Superior temporal gyrus (tissue), 1 donor: Measurements from ENCODE around the gene ARNT2.

Experiments
- DNase-seq: peaks from one replicate; pipeline ENCODE4 v3.0.0-alpha.2; 2016; ENCODE audit errors: extremely low spot score

Gene ARNT2

GRCh38 chr15:80514071-80514780 is 110.0 kb downstream of the ARNT2 start:
- DNase-seq, result no peak

- DNase-seq, result no peak
Measured at GRCh38 chr15:80517290-80517689, 113.1 kb downstream of the ARNT2 start.

DNA sequence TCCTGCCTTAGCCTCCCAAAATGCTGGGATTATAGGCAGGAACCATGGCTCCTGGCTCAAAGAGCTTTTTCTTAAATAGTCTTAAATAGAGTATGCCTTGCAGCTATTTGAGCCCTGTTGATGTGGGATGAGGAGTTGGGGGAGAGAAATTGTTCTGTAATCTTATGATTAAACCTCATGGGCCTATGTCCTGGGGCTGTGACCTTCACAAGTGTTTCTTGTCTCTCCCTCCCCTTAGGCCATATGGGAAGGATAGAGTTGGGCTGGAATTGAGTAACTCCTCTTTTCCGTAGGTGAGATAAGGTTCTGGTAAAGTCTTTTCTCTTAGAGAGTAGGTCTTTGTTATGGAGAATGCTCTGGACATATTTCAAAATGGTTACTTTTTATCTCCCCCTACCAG is 114.3 kb downstream of the ARNT2 start:
- no peak for DNase-seq

GRCh38 chr15:80523746-80524145 is 119.6 kb downstream of the ARNT2 start:
- DNase-seq, result no peak

DNA sequence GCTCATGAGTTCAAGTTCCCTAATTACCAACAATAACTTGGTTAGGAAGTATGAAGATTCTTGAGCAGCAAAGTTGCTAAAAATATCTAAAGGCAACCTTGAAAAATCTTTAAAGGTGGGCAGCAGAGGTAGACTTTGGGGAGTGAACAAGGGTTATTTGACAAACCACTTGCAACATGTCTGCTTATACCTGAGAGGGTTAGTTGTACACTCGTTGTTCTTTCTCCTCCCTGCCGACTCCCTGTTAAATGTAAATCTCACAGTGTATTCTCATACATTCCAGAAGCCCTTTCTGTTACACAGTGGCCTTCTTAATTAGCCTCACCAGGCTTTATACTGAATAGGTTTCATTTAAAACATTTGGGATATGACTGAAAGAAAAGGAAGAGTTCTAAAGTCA is 121.7 kb downstream of the ARNT2 start:
- no peak for DNase-seq

- no peak for DNase-seq
Measured at GRCh38 chr15:80526556-80527340, 122.6 kb downstream of the ARNT2 start.

GRCh38 chr15:80527406-80527805 is 123.2 kb downstream of the ARNT2 start:
- no peak for DNase-seq

DNA sequence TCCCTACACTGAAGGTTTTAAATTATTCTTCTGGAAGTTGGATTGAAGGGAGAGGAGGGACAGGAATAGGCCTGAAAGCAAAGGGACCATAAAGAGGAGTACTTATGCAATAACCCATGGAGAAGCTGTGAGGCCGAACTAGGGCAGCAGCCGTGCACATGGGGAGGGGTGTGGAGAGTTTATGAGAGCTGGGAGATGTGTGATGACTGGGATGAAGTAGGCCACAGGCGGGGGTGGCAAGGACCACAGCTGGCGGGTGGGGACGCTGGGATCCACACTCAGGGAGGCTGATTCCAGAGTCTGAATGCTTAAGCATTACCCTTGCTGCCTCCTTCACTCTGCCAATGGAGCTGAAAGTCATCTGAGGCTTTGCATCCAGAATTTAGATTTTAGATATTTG is 123.8 kb downstream of the ARNT2 start:
- DNase-seq, result peak; percentile 25

- no peak for DNase-seq
Measured at GRCh38 chr15:80530737-80531365, 126.7 kb downstream of the ARNT2 start.

DNA sequence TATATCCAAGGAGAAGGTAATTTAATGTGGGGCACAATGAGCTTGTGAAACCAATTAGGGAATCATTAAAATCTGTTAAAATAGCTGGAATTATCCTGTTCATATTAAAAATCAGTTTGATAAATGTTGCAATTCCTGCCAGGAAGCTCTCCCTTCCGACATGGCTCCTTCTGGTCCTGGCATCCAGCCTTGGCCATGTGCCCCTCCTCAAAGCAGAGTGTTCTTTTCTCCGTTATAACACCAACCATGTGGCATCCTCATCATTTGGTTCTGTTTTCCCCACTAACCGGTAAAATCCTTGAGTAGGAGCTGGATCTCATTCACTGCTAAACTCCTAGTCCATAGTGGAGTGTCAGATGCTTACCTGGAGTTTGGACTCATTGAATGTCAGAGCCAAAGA is 127.2 kb downstream of the ARNT2 start:
- peak; percentile 35 for DNase-seq

GRCh38 chr15:80531796-80532195 is 127.6 kb downstream of the ARNT2 start:
- no peak for DNase-seq

GRCh38 chr15:80533790-80534333 is 129.7 kb downstream of the ARNT2 start:
- DNase-seq, result no peak

DNA sequence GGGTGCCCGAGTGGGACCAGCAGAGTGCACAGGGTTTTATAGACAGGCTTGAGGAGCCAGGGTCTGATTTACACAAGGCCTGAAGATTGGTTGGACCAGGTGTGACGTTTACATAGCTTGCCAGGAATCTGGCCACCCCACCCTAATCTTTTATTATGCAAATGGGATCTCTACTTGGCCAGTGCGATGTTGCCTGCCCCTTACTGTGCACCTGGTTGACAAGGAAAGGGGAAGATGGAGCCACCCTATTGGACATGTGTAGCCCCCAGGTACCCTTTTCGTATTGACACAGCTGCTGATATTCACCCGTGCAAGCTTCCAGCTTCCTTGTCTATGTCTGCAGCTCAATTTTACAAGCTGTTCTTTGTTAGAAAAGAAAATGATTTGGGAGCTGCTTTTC is 132.0 kb downstream of the ARNT2 start:
- DNase-seq, result no peak

DNA sequence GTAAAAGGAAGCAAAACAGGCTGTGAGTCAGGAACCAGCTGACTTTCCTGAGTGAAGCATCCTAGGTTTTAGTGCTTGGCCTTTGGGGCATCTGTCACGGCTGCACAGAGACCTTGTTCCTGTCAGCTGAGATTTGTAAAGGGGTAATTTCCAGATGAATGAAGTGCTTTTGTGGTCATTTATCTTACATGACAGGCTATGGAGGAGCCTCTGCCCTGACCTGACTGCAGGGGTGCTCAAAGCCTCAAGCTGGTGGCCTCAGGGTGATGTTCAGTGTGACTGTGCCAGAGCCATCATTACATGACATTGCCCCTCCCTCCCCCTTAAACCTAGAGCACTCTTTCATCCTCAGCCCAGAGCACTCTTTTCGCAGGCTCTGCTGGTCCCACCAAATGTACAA is 132.5 kb downstream of the ARNT2 start:
- no peak for DNase-seq

DNA sequence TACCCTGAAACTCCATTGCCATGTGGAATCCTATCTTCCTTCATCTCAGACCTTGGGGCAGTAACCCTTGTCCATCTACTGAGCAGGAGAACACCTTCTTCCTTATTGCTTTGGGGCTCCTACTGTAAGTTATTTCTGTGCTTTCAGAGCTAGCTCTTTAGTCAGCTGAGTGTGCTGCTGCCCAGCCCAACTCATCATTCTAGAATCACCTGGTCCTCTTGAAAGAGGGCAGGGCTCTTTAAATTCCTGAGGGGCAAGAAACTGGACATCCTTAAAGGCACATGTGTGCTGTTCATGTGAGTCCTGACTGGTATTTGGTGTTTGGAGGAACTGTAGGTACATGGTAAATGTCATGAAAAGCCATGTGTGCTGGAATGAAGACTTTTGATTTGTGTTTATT is 140.9 kb downstream of the ARNT2 start:
- no peak for DNase-seq

- DNase-seq, result no peak
Measured at GRCh38 chr15:80547264-80547663, 143.1 kb downstream of the ARNT2 start.

- DNase-seq, result no peak
Measured at GRCh38 chr15:80549191-80549590, 145.0 kb downstream of the ARNT2 start.

- DNase-seq, result no peak
Measured at GRCh38 chr15:80549654-80550053, 145.5 kb downstream of the ARNT2 start.

- no peak for DNase-seq
Measured at GRCh38 chr15:80550219-80550907, 146.2 kb downstream of the ARNT2 start.

DNA sequence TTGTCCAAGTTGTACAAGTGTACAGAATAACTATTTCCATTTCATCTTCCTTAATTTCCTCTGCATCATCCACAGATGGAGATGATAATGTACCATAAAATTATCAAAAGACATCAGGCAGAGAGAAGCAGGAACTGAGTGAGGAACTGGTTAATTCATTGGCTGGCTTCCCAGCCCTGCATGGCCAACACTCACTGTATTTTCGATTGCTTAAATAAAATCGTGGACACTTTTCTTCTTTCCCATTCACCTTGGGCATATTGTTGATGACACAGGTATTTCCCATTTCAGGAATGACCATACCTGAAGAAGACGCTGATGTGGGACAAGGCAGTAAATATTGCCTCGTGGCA is 146.7 kb downstream of the ARNT2 start:
- no peak for DNase-seq

- DNase-seq, result no peak
Measured at GRCh38 chr15:80551348-80551747, 147.2 kb downstream of the ARNT2 start.

DNA sequence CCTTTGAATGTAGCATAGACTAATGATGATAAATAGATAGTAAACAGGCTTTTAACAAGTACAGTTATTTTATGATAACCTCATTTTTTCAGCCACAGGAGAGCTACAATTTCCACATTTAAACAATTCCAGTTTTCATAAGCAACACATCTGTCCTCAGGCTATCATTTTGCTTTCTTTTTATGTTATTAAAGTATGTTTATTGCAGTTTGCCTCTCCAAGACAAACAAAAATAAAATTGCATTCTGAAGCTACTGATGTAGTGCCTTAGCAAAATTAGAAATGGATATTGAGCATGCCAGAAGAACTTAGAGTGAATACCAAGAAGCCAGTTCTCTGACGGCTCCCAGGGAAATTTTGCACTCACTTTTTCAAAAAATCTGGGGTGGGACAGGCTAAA is 150.4 kb downstream of the ARNT2 start:
- DNase-seq, result no peak
